GM12801 (cell line): Measurements from ENCODE around the gene ZCWPW1.

Source experiments
- TF ChIP-seq, protein P1 (sequence below): IDR thresholded peaks from one replicate; pipeline ENCODE4 v1.5.1; 2011; ENCODE audit warnings: control low read depth; ENCODE audit not compliant: insufficient read length; ENCODE audit errors: extremely low read depth

ZCWPW1 gene

GRCh38 chr7:100389437-100390088, 38.9 kb downstream of the ZCWPW1 start:
- TF ChIP-seq, protein P1, sequence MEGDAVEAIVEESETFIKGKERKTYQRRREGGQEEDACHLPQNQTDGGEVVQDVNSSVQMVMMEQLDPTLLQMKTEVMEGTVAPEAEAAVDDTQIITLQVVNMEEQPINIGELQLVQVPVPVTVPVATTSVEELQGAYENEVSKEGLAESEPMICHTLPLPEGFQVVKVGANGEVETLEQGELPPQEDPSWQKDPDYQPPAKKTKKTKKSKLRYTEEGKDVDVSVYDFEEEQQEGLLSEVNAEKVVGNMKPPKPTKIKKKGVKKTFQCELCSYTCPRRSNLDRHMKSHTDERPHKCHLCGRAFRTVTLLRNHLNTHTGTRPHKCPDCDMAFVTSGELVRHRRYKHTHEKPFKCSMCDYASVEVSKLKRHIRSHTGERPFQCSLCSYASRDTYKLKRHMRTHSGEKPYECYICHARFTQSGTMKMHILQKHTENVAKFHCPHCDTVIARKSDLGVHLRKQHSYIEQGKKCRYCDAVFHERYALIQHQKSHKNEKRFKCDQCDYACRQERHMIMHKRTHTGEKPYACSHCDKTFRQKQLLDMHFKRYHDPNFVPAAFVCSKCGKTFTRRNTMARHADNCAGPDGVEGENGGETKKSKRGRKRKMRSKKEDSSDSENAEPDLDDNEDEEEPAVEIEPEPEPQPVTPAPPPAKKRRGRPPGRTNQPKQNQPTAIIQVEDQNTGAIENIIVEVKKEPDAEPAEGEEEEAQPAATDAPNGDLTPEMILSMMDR, result no peak

DNA sequence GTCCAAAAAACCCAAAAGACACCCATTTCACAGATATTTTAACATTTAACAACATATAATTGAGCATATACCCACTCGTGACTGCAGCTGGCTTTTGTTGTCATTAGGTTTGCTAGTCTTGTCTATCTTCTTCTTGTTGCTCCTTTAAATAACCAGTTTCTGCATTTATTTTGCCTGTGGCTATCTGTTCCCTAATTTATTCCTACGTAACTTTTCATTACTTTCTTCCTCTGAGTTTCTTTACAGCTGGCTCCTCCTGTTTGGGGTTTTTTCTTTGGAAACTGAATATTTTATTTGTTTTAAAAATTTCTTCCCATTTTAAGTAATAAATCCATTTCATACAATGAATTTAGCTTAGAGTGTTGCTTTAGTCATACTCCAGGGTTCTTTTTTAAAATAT, 40.8 kb downstream of the ZCWPW1 start:
- TF ChIP-seq, protein P1, result no peak

DNA sequence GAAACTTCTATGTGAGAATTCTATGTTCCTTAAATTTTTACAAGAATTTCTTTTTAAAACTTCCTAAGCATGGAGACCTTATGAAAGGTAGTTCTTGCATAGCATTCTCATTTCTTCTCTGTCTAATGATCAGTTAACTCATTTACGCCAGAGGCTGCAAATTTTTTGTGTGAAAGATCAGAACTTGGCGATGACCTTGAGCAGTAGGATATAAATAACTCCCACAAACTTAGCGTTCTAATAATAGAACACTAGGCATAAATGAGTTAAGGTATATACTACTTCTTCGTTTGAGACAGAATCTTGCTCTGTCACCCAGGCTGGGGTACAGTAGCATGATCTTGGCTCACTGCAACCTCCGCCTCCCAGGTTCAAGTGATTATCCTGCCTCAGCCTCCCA, 41.6 kb downstream of the ZCWPW1 start:
- TF ChIP-seq, protein P1, result no peak

DNA sequence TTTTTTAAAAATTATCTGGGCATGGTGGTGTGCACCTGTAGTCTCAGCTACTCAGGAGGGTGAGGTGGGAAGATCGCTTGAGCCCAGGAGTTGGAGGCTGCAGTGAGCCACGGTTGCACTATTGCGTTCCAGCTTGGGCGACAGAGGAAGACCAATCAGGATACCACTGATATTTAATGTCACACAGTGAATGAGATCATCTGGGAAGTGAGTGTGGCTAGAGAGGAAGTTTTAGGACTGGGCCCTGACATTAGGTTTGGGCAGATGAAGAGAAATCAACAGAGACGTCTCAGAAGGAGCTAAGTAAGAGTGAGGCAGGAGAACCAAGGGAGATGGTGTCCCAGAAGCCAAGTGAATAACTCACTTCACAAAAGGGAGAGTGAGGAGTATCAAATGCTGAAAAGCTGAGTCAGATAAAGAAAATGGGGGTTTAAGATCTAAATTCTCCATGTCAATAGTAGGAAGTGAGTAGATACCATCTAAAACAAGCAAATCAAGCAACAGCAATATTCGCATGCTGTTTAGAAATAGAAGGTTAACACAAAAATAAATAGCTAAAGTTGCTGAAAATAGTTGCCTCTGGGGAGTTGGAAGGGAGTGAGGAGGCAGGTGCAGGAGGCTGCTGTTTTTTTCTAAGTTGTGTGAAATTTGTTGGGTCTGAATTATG, 43.7 kb downstream of the ZCWPW1 start:
- TF ChIP-seq, protein P1, result no peak

DNA sequence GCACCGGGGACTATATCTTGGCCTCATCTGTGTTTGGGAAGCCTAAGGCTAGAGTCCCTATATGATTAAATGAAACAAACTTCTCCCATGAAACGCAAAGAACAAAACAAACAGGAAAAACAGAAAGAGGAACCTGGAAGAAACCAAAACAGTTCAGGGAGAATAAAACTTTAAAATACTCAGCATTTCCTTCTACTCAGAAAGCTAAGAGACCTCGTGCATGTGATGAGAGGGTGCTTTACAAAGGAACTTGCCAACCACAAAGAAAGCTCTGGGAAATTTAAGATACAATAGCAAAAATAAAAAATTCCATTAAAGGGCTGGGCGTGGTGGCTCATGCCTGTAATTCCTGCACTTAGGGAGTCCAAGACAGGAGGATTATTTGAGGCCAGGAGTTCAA, 48.3 kb downstream of the ZCWPW1 start:
- TF ChIP-seq, protein P1, result no peak

DNA sequence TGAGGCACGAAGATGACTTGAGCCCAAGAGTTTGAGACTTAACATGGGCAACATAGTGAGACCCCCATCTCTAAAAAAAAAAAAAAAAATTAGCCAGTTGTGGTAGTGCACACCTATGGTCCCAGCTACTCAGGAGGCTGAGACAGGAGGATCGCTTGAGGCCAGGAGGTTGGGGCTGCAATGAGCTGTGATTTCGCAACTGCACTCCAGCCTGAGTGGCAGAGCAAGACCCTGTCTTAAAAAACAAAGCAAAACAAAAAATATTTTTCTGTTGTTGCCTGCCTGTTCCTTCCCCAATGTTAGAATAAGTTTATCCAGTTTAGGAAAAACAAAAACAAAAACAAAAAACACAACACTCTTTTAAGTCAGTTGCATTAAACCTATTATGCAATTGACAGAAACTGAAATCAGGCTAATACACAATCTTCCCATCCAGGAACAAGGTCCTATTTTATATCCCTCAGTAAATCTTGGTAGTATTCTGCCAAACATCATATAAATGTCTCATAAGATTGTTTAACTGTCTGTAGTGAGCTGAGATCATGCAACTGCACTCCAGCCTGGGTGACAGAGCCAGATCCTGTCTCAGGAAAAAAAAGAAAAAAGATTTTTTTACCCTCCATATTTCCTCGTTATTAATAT, 50.3 kb downstream of the ZCWPW1 start:
- TF ChIP-seq, protein P1, result no peak

DNA sequence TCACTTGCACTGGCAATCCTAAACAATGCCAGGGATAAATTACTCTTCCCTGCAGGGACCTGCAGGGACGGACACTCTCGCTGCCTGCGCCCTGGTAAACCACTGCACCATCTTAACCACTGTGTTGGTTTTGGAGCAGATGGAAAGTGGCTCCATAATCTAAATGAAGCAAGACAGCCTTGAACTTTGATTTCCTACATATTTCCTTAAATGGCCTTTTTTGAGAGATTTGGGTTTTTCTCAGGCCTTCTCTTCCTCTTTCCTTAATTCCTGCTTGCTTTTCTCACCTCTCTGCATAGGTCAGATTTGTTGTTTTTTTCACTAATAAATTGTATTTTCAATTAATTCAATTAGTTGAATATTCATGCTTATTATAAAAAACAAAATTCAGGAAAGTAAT, 52.4 kb downstream of the ZCWPW1 start:
- TF ChIP-seq, protein P1, result no peak
